Brain microvascular endothelial cell (primary cell): ENCODE data around the gene PSMD1.

Experiments used
- DNase-seq: peaks from one replicate; pipeline ENCODE4 v3.0.0-alpha.2; 2020
- H3K27ac ChIP-seq: fragments of 250-450 bp; sonication (Bioruptor Pico); 2 replicates; pipeline ENCODE4 v1.5.1; 2020; ENCODE audit warnings: mild to moderate bottlenecking, moderate library complexity
- H3K27me3 ChIP-seq: fragments of 250-450 bp; sonication (Bioruptor Pico); replicated peaks from 2 replicates; pipeline ENCODE4 v1.5.1; 2020; ENCODE audit warnings: mild to moderate bottlenecking
- H3K36me3 ChIP-seq: fragments of 250-450 bp; sonication (Bioruptor Pico); replicated peaks from 2 replicates; pipeline ENCODE4 v1.5.1; 2020; ENCODE audit warnings: mild to moderate bottlenecking
- H3K4me3 ChIP-seq: 2 replicates; pipeline ENCODE4 v1.5.1; 2011; ENCODE audit warnings: low read depth, mild to moderate bottlenecking, control low read depth, low read length, moderate library complexity
- CTCF ChIP-seq: IDR thresholded peaks from 2 replicates; pipeline ENCODE4 v1.5.1; 2011; ENCODE audit warnings: low read depth, mild to moderate bottlenecking, moderate library complexity, low read length, control low read depth, inconsistent platforms; ENCODE audit errors: missing control alignments
- in situ Hi-C: cut with HindIII; loops from 2 replicates; pipeline ENCODE4 v1.10.0; 2017; ENCODE audit warnings: low sequenced_read_pairs, low pct_ligation_motif_present

Gene PSMD1

DNA sequence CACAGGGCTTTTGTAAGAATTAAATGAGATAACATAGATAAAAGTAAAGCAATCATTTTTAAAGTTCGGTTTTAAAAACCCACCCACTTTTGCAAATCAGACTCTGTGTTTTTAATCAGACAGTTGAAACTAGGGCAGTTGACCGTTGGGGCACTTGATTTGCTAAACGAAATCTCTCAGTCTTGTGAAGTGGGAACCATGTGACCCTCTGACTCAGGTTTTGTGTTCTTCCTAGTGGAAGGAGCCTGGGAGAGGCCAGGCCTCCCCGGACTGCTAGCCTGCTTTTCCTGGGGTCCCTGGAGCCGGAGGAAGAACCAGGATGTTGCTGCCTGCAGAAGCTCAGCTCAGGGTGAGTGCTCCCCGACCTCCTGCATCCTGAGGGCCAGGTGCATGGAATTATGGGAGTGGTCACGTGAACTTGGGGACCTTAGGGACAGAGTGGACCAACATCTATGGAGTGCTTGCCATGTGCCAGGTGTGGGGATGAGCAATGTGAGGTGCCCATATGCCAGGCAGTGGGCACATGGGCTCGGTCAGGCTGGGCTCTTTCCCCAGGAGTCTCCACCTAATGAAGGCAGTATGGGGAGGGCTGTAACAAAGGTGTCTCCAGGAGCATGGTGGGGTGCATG is 15.5 kb upstream of the PSMD1 start:
- Histone ChIP-seq H3K27me3 (peaks cover 31% of the 10 kb centered on the region), H3K4me3 (no peak overlapping the region), H3K27ac (no peak overlapping the region), H3K36me3 (no peaks in the 10 kb centered on the region)
- in situ Hi-C loops: no loop called here
- DNase-seq: peak; percentile 11
- TF ChIP-seq CTCF: no peak

DNA sequence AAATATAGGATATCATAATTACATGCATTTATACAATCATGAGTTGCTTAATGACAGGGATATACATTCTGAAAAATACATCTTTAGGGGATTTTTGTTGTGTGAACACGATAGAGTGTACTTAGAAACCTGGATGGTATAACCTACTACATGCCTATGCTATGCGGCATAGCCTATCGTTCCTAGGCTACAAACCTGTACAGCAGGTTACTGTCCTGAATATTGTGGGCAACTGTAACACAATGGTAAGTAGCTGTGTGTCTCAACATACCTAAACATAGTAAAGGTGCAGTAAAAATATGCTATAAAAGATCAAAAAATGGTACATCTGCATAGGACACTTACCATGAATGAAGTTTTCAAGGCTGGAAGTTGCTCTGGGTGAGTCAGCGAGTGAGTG is 12.9 kb upstream of the PSMD1 start:
- TF ChIP-seq CTCF: no peak
- no peak for DNase-seq
- Histone ChIP-seq H3K4me3 (no peak overlapping the region), H3K27ac (no peak overlapping the region), H3K27me3 (peaks cover 18% of the 10 kb centered on the region), H3K36me3 (no peaks in the 10 kb centered on the region)
- in situ Hi-C loops: no loop called here

- in situ Hi-C loops: no loop called here
- Histone ChIP-seq H3K36me3 (no peaks in the 10 kb centered on the region), H3K4me3 (no peak overlapping the region), H3K27ac (no peak overlapping the region), H3K27me3 (peaks cover 5% of the 10 kb centered on the region)
- no peak for TF ChIP-seq CTCF
- DNase-seq: no peak
These were observed 9.8 kb upstream of the PSMD1 start for GRCh38 chr2:231046916-231047273.

DNA sequence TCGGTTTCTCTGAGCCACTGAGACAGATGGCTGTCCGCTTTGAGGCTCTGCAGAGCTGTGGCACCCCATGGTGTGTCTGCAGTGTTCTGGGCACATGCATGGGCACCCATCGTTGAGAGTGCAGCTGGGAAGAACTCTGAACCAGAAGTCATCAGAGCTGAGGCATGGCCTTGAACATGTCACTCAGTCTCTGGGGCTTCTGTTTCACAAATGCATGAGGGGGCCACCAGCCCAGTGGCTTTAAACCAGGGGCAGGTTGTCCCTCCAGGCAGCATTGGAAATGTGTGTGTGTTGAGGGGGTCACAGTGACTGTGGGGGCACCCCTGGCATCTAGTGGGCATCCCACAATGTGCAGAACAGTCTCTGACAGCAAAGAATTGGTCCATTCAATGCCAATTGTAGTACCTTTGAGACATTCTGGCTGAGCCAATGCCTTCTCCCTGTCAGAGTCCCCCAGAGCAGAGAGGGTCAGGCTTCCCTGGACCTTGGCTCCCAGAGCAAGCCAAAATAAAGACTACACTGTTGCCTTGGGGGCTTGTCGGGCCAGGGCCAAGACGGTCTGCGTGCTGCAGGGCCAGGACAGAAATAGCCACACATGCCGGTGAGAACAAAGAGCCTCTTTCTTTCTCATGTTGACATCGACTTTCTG is 9.3 kb upstream of the PSMD1 start:
- in situ Hi-C loops: no loop called here
- Histone ChIP-seq H3K27ac (no peak overlapping the region), H3K27me3 (peaks cover 5% of the 10 kb centered on the region), H3K36me3 (no peaks in the 10 kb centered on the region), H3K4me3 (no peak overlapping the region)
- no peak for TF ChIP-seq CTCF
- no peak for DNase-seq

DNA sequence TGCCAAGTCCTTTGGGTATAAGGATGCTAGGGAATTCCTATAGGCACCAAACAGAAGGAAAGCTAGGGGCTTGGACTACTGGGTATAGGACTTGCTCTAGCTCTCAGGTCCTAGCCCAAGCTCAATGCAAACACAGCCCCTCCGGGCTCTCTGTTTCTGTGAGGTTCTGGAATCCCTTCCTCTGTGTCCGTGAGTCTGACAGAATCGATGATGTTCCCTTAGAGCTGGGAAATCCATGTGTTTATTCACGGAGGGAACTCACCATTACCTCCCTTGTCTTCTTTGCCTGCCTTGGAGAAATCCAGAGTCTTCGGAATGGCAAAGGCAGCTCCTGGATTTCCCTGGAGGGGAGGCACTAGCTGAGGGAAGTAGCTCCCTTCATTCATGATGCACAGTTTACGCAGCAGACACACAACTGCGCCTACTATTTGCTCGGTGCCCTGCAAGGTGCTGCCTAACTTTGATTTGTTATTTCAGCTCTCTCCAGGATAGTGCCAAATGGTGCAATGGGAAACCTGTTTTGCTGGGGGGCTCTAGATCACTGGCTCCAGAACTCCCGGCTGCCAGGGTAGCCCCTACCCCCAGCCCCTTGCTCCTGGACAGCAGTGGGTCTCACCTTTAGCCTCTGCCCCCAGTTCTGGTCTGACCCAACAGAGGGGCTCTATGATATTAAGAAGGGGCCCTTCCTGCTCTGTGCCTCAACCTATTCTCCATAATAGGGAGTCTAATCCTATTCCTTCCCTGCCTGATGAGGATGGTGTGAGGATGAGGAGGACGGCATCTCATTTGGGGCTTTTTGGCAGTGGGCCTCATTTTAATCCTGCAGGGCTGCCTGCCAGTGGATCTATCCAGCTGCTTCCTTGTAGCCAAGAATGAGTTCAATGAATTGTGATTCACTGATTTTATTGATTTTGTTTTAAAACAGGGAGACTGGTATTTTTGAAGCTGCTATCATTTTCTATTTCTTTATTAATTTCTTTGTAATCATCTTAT is 8.4 kb upstream of the PSMD1 start:
- Histone ChIP-seq H3K4me3 (no peak overlapping the region), H3K27me3 (peaks cover 5% of the 10 kb centered on the region), H3K27ac (no peak overlapping the region), H3K36me3 (no peaks in the 10 kb centered on the region)
- in situ Hi-C loops: no loop called here
- TF ChIP-seq CTCF: no peak
- no peak for DNase-seq
